Tibial nerve (tissue), 3 donors: ENCODE results near the gene OR2C3.

Source experiments
- CTCF ChIP-seq, 5 experiments: fragments of 200-600 bp in 3 of 5; fragments of 450-650 bp in 2 of 5; sonication (generic) in 3 of 5; IDR thresholded peaks; one replicate each; pipeline ENCODE4 v1.5.1; 2016 to 2019; ENCODE audit warnings: antibody characterized with exemption in 5 of 5, mild to moderate bottlenecking in 3 of 5, moderate library complexity in 2 of 5
- POLR2A ChIP-seq, 2 donors: fragments of 450-650 bp; IDR thresholded peaks; one replicate each; pipeline ENCODE4 v1.6.1; 2017; ENCODE audit warnings: antibody characterized with exemption in 2 of 2, mild to moderate bottlenecking in 2 of 2, moderate library complexity in 2 of 2

- TF ChIP-seq CTCF (IDR thresholded peaks at IDR 0.05) (no peak), POLR2A (IDR thresholded peaks at IDR 0.05) (no peak)
Observed at GRCh38 chr1:247475793-247476192, 60.4 kb downstream of the OR2C3 start.
